Prostate gland (tissue), 2 donors: ENCODE measurements around the gene MGAT5. TPM values are rescaled to one million over a fixed set of nuclear protein-coding genes. Genes with fewer than 3 reads are reported as not detected.

Source experiments
- DNase-seq: peaks from one replicate; pipeline ENCODE4 v3.0.0-alpha.2; 2019; ENCODE audit warnings: low spot score
- H3K27ac ChIP-seq, 2 donors: fragments of 200-600 bp; sonication (generic); 2 replicates each; pipeline ENCODE4 v1.5.1; 2017 to 2019
- H3K27me3 ChIP-seq: fragments of 200-600 bp; sonication (generic); replicated peaks from 2 replicates; pipeline ENCODE4 v1.5.1; 2019; ENCODE audit not compliant: insufficient read depth
- H3K36me3 ChIP-seq, 2 donors: fragments of 200-600 bp; sonication (generic); 1 replicate in 1 of 2; 2 replicates in 1 of 2; pipeline versions ENCODE4 v1.5.1 to v1.8.1; 2017 to 2019
- H3K4me1 ChIP-seq: fragments of 200-600 bp; sonication (generic); replicated peaks from 2 replicates; pipeline ENCODE4 v1.5.1; 2019
- H3K4me3 ChIP-seq, 2 donors: fragments of 200-600 bp; sonication (generic); 2 replicates each; pipeline ENCODE4 v1.5.1; 2017 to 2019
- H3K9me3 ChIP-seq: fragments of 200-600 bp; sonication (generic); 2 replicates; pipeline ENCODE4 v1.5.1; 2017
- POLR2A ChIP-seq: fragments of 450-650 bp; IDR thresholded peaks from one replicate; pipeline ENCODE4 v1.6.1; 2016; ENCODE audit warnings: antibody characterized with exemption, mild to moderate bottlenecking
- POLR2AphosphoS5 ChIP-seq: sonication (generic); formaldehyde crosslinking; IDR thresholded peaks from one replicate; pipeline ENCODE4 v1.6.1; 2017; ENCODE audit warnings: antibody characterized with exemption
- WGBS: methylation state at CpG from one replicate; pipeline ENCODE4 v1.1.5; 2018; 5-methylcytosine and 5-hydroxymethylcytosine counted together
- intact Hi-C: fragments of 100-400 bp; cut with DNase I; formaldehyde crosslinking; loops from one replicate; pipeline ENCODE4 v1.14.2; 2022
- total RNA-seq, 2 donors: library from RNA; depleted of rRNA; stranded (reverse); fragments of >200 nt; gene quantifications; one replicate each; pipeline ENCODE4 v1.1.0, GENCODE V29; 2016
- TF ChIP-seq, protein P1 (sequence below), 4 experiments: fragments of 200-600 bp in 2 of 4; fragments of 450-650 bp in 2 of 4; sonication (generic) in 2 of 4; IDR thresholded peaks; 1 replicate in 3 of 4; 2 replicates in 1 of 4; pipeline ENCODE4 v1.5.1; 2016 to 2019; ENCODE audit warnings: antibody characterized with exemption in 4 of 4, mild to moderate bottlenecking in 2 of 4, moderate library complexity in 2 of 4

MGAT5 gene
- total RNA-seq, 2 donors from 2014 or later: 20.1 to 83.2 TPM

DNA sequence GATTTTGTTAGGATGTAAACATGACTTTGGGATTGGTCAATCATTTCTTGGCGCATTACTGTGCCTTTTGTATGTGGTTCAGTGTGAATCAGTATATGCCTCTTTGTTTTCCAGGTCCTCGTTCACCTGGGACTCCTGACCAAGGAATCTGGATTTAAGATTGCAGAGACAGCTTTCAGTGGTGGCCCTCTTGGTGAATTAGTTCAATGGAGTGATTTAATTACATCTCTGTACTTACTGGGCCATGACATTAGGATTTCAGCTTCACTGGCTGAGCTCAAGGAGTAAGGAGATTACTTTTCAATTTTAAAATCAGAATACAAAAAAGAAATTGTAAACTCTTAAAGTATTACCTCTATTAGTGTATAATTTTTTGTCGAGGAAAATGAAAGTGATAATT is 87.6 kb downstream of the MGAT5 start:
- 81% methylated on average over 3 of the region's 3 CpGs for WGBS
- Histone ChIP-seq H3K4me3 (no peak overlapping the region), H3K4me1 (no peaks in the 10 kb centered on the region), H3K36me3 (no peaks in the 10 kb centered on the region), H3K9me3 (no peaks in the 10 kb centered on the region), H3K27ac (no peak overlapping the region), H3K27me3 (no peaks in the 10 kb centered on the region)
- no peak for DNase-seq
- TF ChIP-seq POLR2A (no peak), POLR2AphosphoS5 (no peak)
- TF ChIP-seq, protein P1, sequence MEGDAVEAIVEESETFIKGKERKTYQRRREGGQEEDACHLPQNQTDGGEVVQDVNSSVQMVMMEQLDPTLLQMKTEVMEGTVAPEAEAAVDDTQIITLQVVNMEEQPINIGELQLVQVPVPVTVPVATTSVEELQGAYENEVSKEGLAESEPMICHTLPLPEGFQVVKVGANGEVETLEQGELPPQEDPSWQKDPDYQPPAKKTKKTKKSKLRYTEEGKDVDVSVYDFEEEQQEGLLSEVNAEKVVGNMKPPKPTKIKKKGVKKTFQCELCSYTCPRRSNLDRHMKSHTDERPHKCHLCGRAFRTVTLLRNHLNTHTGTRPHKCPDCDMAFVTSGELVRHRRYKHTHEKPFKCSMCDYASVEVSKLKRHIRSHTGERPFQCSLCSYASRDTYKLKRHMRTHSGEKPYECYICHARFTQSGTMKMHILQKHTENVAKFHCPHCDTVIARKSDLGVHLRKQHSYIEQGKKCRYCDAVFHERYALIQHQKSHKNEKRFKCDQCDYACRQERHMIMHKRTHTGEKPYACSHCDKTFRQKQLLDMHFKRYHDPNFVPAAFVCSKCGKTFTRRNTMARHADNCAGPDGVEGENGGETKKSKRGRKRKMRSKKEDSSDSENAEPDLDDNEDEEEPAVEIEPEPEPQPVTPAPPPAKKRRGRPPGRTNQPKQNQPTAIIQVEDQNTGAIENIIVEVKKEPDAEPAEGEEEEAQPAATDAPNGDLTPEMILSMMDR (IDR thresholded peaks at IDR 0.05): no peak
- intact Hi-C loops: no loop called here

DNA sequence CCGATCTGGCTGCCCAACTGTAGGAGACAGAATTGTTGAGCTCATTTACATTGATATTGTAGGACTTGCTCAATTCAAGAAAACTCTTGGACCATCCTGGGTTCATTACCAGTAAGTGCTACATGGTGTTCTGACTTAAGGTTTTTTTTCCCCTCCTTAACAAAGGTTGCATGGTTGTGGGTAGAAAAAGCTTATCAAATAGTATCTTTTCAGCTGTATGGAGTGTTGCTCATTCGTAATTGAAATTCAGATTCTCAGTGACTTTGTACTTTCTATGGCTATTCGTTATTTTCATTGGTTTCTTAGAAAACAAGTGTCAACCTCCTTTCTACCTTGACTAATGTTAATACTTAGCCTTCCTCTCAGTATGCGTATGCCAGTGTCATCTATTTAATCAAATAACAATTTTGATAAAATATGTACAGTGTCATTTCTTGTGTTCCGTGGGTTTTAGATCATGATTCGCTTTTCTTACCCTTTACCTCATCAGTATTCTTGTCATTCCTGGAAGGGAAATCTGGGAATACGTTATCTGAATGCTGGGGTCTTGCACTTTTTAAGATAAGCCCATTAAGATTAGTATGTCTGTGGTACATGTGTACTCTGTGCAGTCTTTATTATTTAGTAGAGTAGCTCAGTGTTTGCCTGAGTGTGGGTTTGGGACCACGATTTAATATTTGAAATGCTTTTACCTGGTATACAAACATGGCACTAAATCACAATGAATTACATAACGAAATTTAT is 91.3 kb downstream of the MGAT5 start:
- no peaks in the 10 kb centered on the region for H3K9me3 ChIP-seq
- H3K4me3 ChIP-seq: no peak overlapping the region
- TF ChIP-seq POLR2AphosphoS5: no peak
- TF ChIP-seq POLR2A: no peak
- TF ChIP-seq, protein P1 (IDR thresholded peaks at IDR 0.05): no peak
- H3K27ac ChIP-seq: no peak overlapping the region
- DNase-seq: no peak
- H3K4me1 ChIP-seq: no peaks in the 10 kb centered on the region
- H3K27me3 ChIP-seq: no peaks in the 10 kb centered on the region
- 93% methylated on average over 9 of the region's 9 CpGs for WGBS
- no peaks in the 10 kb centered on the region for H3K36me3 ChIP-seq
- intact Hi-C loops: no loop called here

DNA sequence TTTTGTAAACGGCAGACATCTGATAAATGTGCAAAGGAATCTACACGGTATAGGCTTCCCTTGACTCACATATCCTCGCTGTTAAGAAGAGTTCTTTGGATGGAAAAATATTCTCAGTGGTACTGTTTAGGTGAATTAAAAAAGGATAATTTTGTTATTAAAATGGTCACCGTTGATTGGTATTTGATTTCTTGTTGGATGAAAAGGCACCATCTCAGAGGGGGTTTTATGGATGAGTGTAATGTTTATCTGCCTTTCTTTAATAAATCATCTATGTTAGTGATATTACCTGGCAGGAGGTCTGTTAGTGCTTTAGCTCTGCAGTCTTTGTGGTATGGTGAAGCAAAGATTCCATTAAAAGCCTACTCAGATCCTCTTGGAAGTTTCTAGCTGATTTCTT is 92.3 kb downstream of the MGAT5 start:
- TF ChIP-seq POLR2A: no peak
- TF ChIP-seq, protein P1 (IDR thresholded peaks at IDR 0.05): no peak
- TF ChIP-seq POLR2AphosphoS5: no peak
- H3K36me3 ChIP-seq: no peaks in the 10 kb centered on the region
- no peaks in the 10 kb centered on the region for H3K4me1 ChIP-seq
- WGBS: 85% methylated on average over 4 of the region's 4 CpGs
- H3K9me3 ChIP-seq: no peaks in the 10 kb centered on the region
- intact Hi-C loops: no loop called here
- H3K27ac ChIP-seq: no peak overlapping the region
- DNase-seq: no peak
- no peak overlapping the region for H3K4me3 ChIP-seq
- H3K27me3 ChIP-seq: no peaks in the 10 kb centered on the region

DNA sequence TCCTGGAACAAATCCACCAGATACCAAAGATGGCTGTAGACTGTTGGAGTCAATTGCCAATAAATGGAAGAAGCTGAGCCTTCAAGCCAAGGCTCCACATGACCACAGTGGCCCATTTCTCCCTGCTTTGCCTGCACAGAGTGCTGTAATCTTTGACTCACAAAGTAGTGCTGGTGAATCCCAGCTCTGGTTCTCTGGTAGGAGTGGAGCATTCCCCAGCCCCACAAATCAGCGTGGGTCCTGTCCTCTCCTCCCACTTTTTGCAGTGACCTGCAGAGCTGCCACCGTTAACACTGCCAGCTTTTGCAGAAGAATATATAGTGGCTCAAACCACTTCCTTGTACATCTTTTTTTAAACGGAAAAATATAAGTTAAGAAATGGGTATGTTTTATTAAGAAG is 93.9 kb downstream of the MGAT5 start:
- Histone ChIP-seq H3K27me3 (no peaks in the 10 kb centered on the region), H3K9me3 (no peaks in the 10 kb centered on the region), H3K36me3 (no peaks in the 10 kb centered on the region), H3K27ac (no peak overlapping the region), H3K4me1 (no peaks in the 10 kb centered on the region), H3K4me3 (no peak overlapping the region)
- 63% methylated on average over 3 of the region's 3 CpGs for WGBS
- TF ChIP-seq, protein P1 (IDR thresholded peaks at IDR 0.05): no peak
- TF ChIP-seq POLR2AphosphoS5: no peak
- no peak for TF ChIP-seq POLR2A
- no peak for DNase-seq
- intact Hi-C loops: no loop called here

DNA sequence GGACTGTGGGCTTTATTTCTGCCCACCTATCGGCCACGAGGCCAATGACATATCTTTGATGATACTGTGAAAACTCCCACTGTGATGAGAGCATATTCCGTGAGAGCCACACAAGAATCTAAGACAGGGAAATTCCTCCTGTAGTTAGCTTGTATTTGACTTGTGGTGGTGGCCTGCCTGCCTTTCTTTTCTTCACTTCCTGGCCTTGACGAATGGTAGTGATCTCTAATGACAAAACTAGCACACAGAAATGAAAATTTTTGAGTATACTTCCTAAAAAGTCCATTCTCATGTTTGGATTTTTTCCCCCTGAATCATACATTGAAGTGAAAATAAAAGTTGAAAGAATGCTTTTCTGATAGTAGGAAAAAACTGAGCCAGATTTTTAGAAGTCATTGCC is 94.4 kb downstream of the MGAT5 start:
- intact Hi-C loops: no loop called here
- Histone ChIP-seq H3K4me1 (no peaks in the 10 kb centered on the region), H3K9me3 (no peaks in the 10 kb centered on the region), H3K27me3 (no peaks in the 10 kb centered on the region), H3K27ac (no peak overlapping the region), H3K4me3 (no peak overlapping the region), H3K36me3 (no peaks in the 10 kb centered on the region)
- WGBS: 84% methylated on average over 4 of the region's 4 CpGs
- TF ChIP-seq, protein P1 (IDR thresholded peaks at IDR 0.05): no peak
- TF ChIP-seq POLR2AphosphoS5: no peak
- DNase-seq: no peak
